GM12874 (cell line): ENCODE measurements around the gene PAPSS1.

Source experiments
- TF ChIP-seq, protein P1 (sequence below): IDR thresholded peaks from 2 replicates; pipeline ENCODE4 v1.5.1; 2011; ENCODE audit warnings: low read depth, mild to moderate bottlenecking, control low read depth, low read length, moderate library complexity; ENCODE audit not compliant: insufficient read depth

Gene PAPSS1

GRCh38 chr4:107719207-107719921 lies 670 bp downstream of the PAPSS1 start:
- TF ChIP-seq, protein P1, sequence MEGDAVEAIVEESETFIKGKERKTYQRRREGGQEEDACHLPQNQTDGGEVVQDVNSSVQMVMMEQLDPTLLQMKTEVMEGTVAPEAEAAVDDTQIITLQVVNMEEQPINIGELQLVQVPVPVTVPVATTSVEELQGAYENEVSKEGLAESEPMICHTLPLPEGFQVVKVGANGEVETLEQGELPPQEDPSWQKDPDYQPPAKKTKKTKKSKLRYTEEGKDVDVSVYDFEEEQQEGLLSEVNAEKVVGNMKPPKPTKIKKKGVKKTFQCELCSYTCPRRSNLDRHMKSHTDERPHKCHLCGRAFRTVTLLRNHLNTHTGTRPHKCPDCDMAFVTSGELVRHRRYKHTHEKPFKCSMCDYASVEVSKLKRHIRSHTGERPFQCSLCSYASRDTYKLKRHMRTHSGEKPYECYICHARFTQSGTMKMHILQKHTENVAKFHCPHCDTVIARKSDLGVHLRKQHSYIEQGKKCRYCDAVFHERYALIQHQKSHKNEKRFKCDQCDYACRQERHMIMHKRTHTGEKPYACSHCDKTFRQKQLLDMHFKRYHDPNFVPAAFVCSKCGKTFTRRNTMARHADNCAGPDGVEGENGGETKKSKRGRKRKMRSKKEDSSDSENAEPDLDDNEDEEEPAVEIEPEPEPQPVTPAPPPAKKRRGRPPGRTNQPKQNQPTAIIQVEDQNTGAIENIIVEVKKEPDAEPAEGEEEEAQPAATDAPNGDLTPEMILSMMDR = no peak

GRCh38 chr4:107718351-107718965 lies 1.6 kb downstream of the PAPSS1 start:
- TF ChIP-seq, protein P1 = no peak

- TF ChIP-seq, protein P1 = no peak
These were observed 5.8 kb downstream of the PAPSS1 start for GRCh38 chr4:107714256-107714655.

- TF ChIP-seq, protein P1 = no peak
These were observed 7.8 kb downstream of the PAPSS1 start for GRCh38 chr4:107712236-107712635.

GRCh38 chr4:107711831-107712230 lies 8.2 kb downstream of the PAPSS1 start:
- TF ChIP-seq, protein P1 = no peak

- TF ChIP-seq, protein P1 = no peak
These were observed 9.3 kb downstream of the PAPSS1 start for GRCh38 chr4:107710493-107711459.

GRCh38 chr4:107709916-107710315 lies 10.1 kb downstream of the PAPSS1 start:
- TF ChIP-seq, protein P1 = no peak
